HEK293T (cell line): ENCODE data around the gene MYL9.

Source experiments
- CTBP1 ChIP-seq: fragments of 450-650 bp; IDR thresholded peaks from 2 replicates; pipeline ENCODE4 v1.6.1; 2016; ENCODE audit warnings: borderline replicate concordance
- FOXM1 ChIP-seq: fragments of 450-650 bp; IDR thresholded peaks from 2 replicates; pipeline ENCODE4 v1.6.1; 2017; ENCODE audit warnings: mild to moderate bottlenecking, borderline replicate concordance
- L3MBTL2 ChIP-seq: fragments of 450-650 bp; conservative IDR thresholded peaks from 2 replicates; pipeline ENCODE4 v1.6.1; 2016; ENCODE audit warnings: mild to moderate bottlenecking
- PKNOX1 ChIP-seq: fragments of 450-650 bp; IDR thresholded peaks from 2 replicates; pipeline ENCODE4 v1.6.1; 2016
- SUZ12 ChIP-seq: fragments of 450-650 bp; IDR thresholded peaks from 2 replicates; pipeline ENCODE4 v1.6.1; 2016; ENCODE audit warnings: mild to moderate bottlenecking
- ZNF384 ChIP-seq: fragments of 450-650 bp; IDR thresholded peaks from 2 replicates; pipeline ENCODE4 v1.6.1; 2016

- no peak for TF ChIP-seq SUZ12
- TF ChIP-seq FOXM1, result no peak
- TF ChIP-seq L3MBTL2, result no peak
- TF ChIP-seq CTBP1, result no peak
- TF ChIP-seq ZNF384, result no peak
- TF ChIP-seq PKNOX1, result no peak
Measured at GRCh38 chr20:36591281-36591680, 50.0 kb downstream of the MYL9 start.
